Fibroblast of the aortic adventitia (primary cell): ENCODE measurements around the gene PLXNA2. TPM values are rescaled to one million over a fixed set of nuclear protein-coding genes. Genes with fewer than 3 reads are reported as not detected.

Source experiments
- DNase-seq: peaks from one replicate; pipeline ENCODE4 v3.0.0-alpha.2; 2010; ENCODE audit warnings: low read depth
- H3K4me3 ChIP-seq: 2 replicates; pipeline ENCODE4 v1.5.1; 2011; ENCODE audit warnings: low read depth, mild to moderate bottlenecking, control low read depth, low read length, moderate library complexity
- CTCF ChIP-seq: IDR thresholded peaks from 2 replicates; pipeline ENCODE4 v1.5.1; 2011; ENCODE audit warnings: mild to moderate bottlenecking, low read length, control low read depth, inconsistent platforms; ENCODE audit not compliant: insufficient read depth
- total RNA-seq: library from RNA; depleted of rRNA; stranded (reverse); fragments of >200 nt; gene quantifications from 2 replicates; pipeline ENCODE4 v1.2.3, GENCODE V29; 2012; ENCODE audit warnings: low replicate concordance

Gene PLXNA2
- total RNA-seq, 1 donor = 8.0 TPM

DNA sequence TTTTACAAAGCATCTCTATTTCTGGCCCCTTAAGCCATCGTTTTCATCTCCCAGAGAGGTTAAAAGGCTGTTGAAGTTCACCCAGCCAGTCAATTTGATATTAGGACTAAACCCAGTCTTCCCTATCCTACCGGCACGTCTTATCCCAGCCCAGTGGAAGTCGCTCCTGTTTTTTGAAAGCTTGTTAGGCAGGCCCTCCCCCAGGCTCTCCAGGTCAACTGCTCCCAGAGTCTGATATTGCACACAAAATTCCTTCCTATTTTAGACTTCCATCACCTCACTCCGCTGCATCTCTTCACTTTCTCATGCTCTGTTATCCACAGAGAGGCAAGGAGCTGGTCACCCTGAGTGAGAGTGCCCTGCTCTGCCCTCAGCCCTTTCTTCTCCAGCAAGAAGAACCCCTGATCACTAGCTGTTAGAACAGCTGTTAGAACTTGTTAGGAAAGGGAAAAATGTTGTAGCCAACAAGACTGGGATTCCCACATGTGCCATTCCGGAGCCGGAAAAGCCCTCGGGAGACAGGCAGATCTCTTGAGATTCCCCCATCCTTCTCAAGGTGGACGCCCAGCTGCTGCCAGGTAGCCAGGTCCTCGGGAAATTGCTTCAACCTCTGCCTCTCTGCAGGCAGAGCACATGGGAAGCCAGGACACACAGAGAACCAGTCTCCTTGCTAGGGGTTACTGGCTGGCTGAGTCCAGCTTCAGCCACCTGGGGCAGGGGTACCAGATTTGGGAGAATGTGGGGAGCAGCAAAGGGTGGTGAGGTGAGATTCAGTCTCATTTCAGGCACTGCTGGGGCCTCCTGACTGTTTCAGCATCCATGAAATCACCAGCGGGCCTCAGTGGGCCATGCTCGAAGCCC, 25.7 kb downstream of the PLXNA2 start:
- no peak for TF ChIP-seq CTCF
- no peak overlapping the region for H3K4me3 ChIP-seq
- no peak for DNase-seq

GRCh38 chr1:208217781-208218180, 26.4 kb downstream of the PLXNA2 start:
- no peak for DNase-seq
- TF ChIP-seq CTCF = no peak
- no peak overlapping the region for H3K4me3 ChIP-seq

GRCh38 chr1:208216806-208217205, 27.4 kb downstream of the PLXNA2 start:
- TF ChIP-seq CTCF = no peak
- H3K4me3 ChIP-seq = no peak overlapping the region
- DNase-seq = no peak

- TF ChIP-seq CTCF = no peak
- H3K4me3 ChIP-seq = no peak overlapping the region
- DNase-seq = peak; percentile 45
Observed at GRCh38 chr1:208216062-208216461, 28.1 kb downstream of the PLXNA2 start.

DNA sequence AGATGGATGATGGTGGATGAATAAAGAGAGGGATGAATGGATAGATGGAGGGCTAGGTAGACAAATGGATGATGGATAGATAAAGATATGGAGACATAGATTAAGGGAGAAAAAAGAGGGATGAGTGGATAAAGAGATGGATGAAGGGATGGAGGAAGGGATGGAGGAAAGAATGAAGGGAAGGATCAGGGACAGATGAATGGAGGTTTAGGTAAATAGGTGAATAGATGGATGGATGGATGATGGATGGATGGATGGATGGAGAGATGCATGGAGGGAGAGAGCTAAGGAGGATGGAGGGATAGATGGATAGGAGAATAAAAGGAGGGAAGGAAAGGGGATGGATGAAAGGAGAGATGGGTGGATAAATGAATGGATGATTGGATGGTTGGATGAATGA, 28.8 kb downstream of the PLXNA2 start:
- no peak for TF ChIP-seq CTCF
- H3K4me3 ChIP-seq = no peak overlapping the region
- DNase-seq = no peak

DNA sequence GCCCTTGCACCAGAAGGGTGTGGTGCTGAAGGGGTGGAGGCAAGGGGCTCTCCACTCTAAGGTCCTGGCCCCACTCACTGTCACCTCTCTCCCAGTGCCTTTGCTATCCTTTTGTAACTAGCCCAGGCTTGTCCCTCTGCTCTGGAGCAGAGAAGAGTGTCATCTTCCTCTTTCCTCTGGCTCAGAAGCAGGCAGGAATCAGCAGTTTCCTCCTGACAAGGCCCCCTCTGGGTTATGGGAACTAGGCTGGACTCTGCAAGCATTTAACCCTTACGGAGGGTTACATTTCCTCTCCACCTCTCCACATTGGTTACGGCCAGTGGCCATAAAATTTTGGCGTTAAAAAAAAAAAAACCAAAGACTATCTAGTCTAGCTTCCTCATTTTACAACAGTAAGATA, 30.4 kb downstream of the PLXNA2 start:
- H3K4me3 ChIP-seq = no peak overlapping the region
- TF ChIP-seq CTCF = no peak
- no peak for DNase-seq
